Breast epithelium (tissue), 4 donors: ENCODE measurements around the gene DIS3L2. TPM values are rescaled to one million over a fixed set of nuclear protein-coding genes. Genes with fewer than 3 reads are reported as not detected.

ENCODE experiments used
- DNase-seq, 2 donors: peaks; one replicate each; pipeline ENCODE4 v3.0.0-alpha.2; 2019; ENCODE audit warnings: low spot score in 2 of 2
- H3K27ac ChIP-seq, 2 donors: fragments of 200-600 bp; sonication (generic) in 1 of 2; one replicate each; pipeline ENCODE4 v1.5.1; 2016 to 2019; ENCODE audit warnings: mild to moderate bottlenecking in 1 of 2
- H3K27me3 ChIP-seq, 2 donors: fragments of 200-600 bp; sonication (generic) in 1 of 2; one replicate each; pipeline versions ENCODE4 v1.5.1 to v1.6.0; 2017 to 2019; ENCODE audit warnings: control low read depth in 1 of 2, mild to moderate bottlenecking in 1 of 2
- H3K36me3 ChIP-seq: fragments of 200-600 bp; one replicate; pipeline ENCODE4 v1.5.1; 2019
- H3K4me1 ChIP-seq, 2 donors: fragments of 200-600 bp; sonication (generic); one replicate each; pipeline ENCODE4 v1.5.1; 2016 to 2019; ENCODE audit warnings: control low read depth in 1 of 2
- H3K4me3 ChIP-seq, 3 donors: fragments of 200-600 bp; sonication (generic); 1 replicate in 2 of 3; 2 replicates in 1 of 3; pipeline ENCODE4 v1.5.1; 2016 to 2019; ENCODE audit warnings: mild to moderate bottlenecking in 3 of 3, moderate library complexity in 2 of 3
- H3K9me3 ChIP-seq, 2 donors: fragments of 200-600 bp; sonication (generic) in 1 of 2; one replicate each; pipeline ENCODE4 v1.5.1; 2016 to 2019; ENCODE audit warnings: control low read depth in 1 of 2
- POLR2A ChIP-seq: fragments of 450-650 bp; IDR thresholded peaks from one replicate; pipeline ENCODE4 v1.6.1; 2016; ENCODE audit warnings: antibody characterized with exemption, mild to moderate bottlenecking, moderate library complexity
- POLR2AphosphoS5 ChIP-seq, 3 donors: sonication (generic); formaldehyde crosslinking; IDR thresholded peaks; one replicate each; pipeline ENCODE4 v1.6.1; 2017; ENCODE audit warnings: antibody characterized with exemption in 3 of 3
- intact Hi-C: fragments of 100-400 bp; cut with DNase I; formaldehyde crosslinking; loops from one replicate; pipeline ENCODE4 v1.15.1; 2023; ENCODE audit warnings: low total_unique reads
- total RNA-seq, 3 donors: library from RNA; depleted of rRNA; stranded (reverse); fragments of >200 nt; gene quantifications; one replicate each; pipeline ENCODE4 v1.1.0, GENCODE V29; 2016
- TF ChIP-seq, protein P1 (sequence below), 3 donors: fragments of 450-650 bp; IDR thresholded peaks; one replicate each; pipeline ENCODE4 v1.5.1; 2016 to 2017; ENCODE audit warnings: antibody characterized with exemption in 3 of 3, mild to moderate bottlenecking in 3 of 3, moderate library complexity in 3 of 3

DIS3L2 gene
- total RNA-seq, 3 donors from 2014 or later, result 19.2 to 38.9 (median 33.4) TPM

DNA sequence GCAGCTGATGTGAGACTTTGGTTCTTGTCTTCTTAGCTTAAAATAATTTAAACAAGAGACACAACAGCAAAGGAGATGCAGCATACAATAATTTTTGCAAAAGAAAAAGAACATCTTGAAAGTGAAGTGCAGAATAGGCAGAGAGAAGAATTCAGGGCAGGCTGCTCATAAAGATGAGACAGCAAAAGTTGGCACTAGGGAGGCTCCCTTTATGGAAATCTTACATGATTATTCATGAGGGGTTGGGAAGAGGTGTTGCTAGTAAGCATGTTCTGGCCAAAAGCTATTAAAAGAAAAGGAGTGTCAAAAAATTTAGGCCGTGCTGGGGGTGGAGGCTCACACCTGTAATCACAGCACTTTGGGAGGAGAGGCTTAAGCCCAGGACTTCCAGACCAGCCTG, 412.8 kb downstream of the DIS3L2 start:
- no peak for DNase-seq
- Histone ChIP-seq H3K36me3 (no peaks in the 10 kb centered on the region), H3K4me1 (no peaks in the 10 kb centered on the region), H3K27me3 (no peaks in the 10 kb centered on the region), H3K4me3 (no peak overlapping the region), H3K27ac (no peak overlapping the region), H3K9me3 (no peaks in the 10 kb centered on the region)
- intact Hi-C loops, result no loop called here
- no peak for TF ChIP-seq POLR2AphosphoS5 (IDR thresholded peaks at IDR 0.05)
- TF ChIP-seq POLR2A, result no peak
- TF ChIP-seq, protein P1, sequence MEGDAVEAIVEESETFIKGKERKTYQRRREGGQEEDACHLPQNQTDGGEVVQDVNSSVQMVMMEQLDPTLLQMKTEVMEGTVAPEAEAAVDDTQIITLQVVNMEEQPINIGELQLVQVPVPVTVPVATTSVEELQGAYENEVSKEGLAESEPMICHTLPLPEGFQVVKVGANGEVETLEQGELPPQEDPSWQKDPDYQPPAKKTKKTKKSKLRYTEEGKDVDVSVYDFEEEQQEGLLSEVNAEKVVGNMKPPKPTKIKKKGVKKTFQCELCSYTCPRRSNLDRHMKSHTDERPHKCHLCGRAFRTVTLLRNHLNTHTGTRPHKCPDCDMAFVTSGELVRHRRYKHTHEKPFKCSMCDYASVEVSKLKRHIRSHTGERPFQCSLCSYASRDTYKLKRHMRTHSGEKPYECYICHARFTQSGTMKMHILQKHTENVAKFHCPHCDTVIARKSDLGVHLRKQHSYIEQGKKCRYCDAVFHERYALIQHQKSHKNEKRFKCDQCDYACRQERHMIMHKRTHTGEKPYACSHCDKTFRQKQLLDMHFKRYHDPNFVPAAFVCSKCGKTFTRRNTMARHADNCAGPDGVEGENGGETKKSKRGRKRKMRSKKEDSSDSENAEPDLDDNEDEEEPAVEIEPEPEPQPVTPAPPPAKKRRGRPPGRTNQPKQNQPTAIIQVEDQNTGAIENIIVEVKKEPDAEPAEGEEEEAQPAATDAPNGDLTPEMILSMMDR (IDR thresholded peaks at IDR 0.05), result no peak

DNA sequence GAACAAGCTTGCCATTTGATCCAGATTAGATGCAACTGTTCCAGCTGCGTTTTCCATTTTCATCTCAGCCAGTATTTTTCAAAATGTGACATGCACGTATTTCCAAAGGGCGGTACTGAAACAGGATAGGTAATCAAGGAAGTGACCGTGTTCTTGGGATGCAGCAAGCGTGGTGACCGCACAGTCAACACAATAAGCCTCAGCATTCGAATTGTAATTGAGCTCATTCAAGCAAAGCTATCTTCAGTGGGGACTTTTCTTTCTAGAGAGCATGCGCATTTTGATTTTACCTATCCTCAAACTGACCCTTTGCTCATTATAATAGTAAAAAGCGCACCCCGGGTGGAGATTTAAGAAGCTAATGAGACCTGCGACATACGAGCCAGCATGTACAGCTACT, 413.7 kb downstream of the DIS3L2 start:
- H3K4me3 ChIP-seq, result no peak overlapping the region
- H3K27ac ChIP-seq, result no peak overlapping the region
- DNase-seq, result no peak
- H3K4me1 ChIP-seq, result no peaks in the 10 kb centered on the region
- H3K36me3 ChIP-seq, result no peaks in the 10 kb centered on the region
- TF ChIP-seq, protein P1 (IDR thresholded peaks at IDR 0.05), result no peak
- TF ChIP-seq POLR2A (no peak), POLR2AphosphoS5 (IDR thresholded peaks at IDR 0.05) (no peak)
- no peaks in the 10 kb centered on the region for H3K9me3 ChIP-seq
- H3K27me3 ChIP-seq, result peaks cover 0 to 7% of the 10 kb centered on the region in 2 donors
- intact Hi-C loops, result no loop called here

DNA sequence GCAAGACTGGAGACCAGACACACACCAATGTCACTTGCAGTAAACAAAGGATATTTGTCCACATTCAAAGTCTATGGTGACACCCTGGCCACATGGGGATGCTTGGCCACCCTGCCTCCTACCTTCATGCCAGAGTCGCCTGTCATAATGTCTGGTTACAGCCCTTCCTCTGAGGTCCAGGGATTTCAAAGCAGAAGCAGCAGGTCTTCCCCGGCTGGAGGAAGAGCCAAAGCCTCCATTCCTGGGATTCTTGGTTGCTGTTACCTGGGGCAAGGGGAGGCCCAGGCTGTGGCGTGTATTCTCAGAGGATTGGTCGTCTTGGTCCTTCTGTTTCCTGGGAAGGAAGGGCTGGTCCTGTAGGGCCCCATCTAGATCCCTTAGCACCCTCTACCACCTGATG, 414.7 kb downstream of the DIS3L2 start:
- peak in 1 of 2 donors; percentile 5 for DNase-seq
- TF ChIP-seq, protein P1 (IDR thresholded peaks at IDR 0.05), result no peak
- TF ChIP-seq POLR2AphosphoS5 (IDR thresholded peaks at IDR 0.05), result no peak
- no peak for TF ChIP-seq POLR2A
- H3K27ac ChIP-seq, result no peak overlapping the region
- no peaks in the 10 kb centered on the region for H3K9me3 ChIP-seq
- no peaks in the 10 kb centered on the region for H3K4me1 ChIP-seq
- H3K36me3 ChIP-seq, result no peaks in the 10 kb centered on the region
- H3K4me3 ChIP-seq, result no peak overlapping the region
- peaks cover 0 to 13% of the 10 kb centered on the region in 2 donors for H3K27me3 ChIP-seq
- intact Hi-C loops, result no loop called here

DNA sequence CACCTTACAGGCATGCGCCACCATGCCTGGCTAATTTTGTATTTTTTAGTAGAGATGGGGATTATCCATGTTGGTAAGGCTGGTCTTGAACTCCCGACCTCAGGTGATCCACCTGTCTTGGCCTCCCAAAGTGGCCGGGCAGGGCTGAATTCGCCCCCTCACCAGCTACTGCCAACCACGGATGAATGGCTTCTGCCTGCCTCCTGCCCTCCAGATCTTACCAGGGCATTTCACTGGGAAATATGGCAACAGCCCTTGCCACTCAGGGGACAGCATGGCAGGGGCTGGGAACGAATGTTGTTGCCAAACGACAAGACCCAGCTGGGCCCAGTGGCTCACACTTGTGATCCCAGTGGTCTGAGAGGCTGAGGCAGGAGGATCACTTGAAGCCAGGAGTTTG, 415.2 kb downstream of the DIS3L2 start:
- peak in 1 of 2 donors; percentile 42 for DNase-seq
- intact Hi-C loops, result no loop called here

DNA sequence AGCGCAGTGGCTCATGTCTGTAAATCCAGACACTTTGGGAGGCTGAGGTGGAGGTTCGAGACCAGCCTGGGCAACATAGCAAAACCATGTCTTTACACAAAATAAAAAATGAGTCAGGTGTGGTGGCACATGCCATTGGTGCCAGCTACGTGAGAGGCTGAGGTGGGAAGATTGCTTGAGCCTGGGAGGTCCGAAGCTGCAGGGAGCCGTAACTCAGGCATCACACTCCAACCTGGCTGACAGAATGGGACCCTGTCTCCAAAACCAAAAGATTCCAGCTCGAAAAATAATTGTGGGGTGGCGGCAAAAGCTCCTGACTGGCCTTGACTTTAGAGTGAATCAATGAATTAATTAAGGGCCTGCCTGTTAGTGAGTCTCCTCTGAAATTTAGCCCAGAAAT, 415.8 kb downstream of the DIS3L2 start:
- no peaks in the 10 kb centered on the region for H3K9me3 ChIP-seq
- intact Hi-C loops, result no loop called here
- no peak overlapping the region for H3K27ac ChIP-seq
- no peak overlapping the region for H3K4me3 ChIP-seq
- H3K27me3 ChIP-seq, result peaks cover 0 to 24% of the 10 kb centered on the region in 2 donors
- H3K36me3 ChIP-seq, result no peaks in the 10 kb centered on the region
- no peaks in the 10 kb centered on the region for H3K4me1 ChIP-seq
- DNase-seq, result no peak
- TF ChIP-seq POLR2AphosphoS5 (IDR thresholded peaks at IDR 0.05) (no peak), POLR2A (no peak)
- TF ChIP-seq, protein P1 (IDR thresholded peaks at IDR 0.05), result no peak

More for the DNA sequence above, 415.2 kb downstream of the DIS3L2 start:
- Histone ChIP-seq H3K27me3 (peaks cover 0 to 18% of the 10 kb centered on the region in 2 donors), H3K9me3 (no peaks in the 10 kb centered on the region), H3K4me1 (no peaks in the 10 kb centered on the region), H3K4me3 (no peak overlapping the region), H3K27ac (no peak overlapping the region), H3K36me3 (no peaks in the 10 kb centered on the region)
- TF ChIP-seq POLR2A (no peak), POLR2AphosphoS5 (IDR thresholded peaks at IDR 0.05) (no peak)
- TF ChIP-seq, protein P1 (IDR thresholded peaks at IDR 0.05), result no peak
